D721Med (cell line): ENCODE data around the gene TTLL8.

Source experiments
- DNase-seq: peaks from one replicate; pipeline ENCODE4 v3.0.0; 2011; ENCODE audit warnings: low spot score; ENCODE audit not compliant: insufficient read length
- FAIRE-seq: peaks from 2 replicates; lab custom pipeline; 2011; peaks lifted over from hg19 to GRCh38; lab: Jason Lieb, UNC
- CTCF ChIP-seq: IDR thresholded peaks from 2 replicates; pipeline ENCODE4 v1.5.1; 2012; ENCODE audit warnings: mild to moderate bottlenecking, control low read depth; ENCODE audit not compliant: insufficient read depth; ENCODE audit errors: missing control alignments

TTLL8 gene

GRCh38 chr22:49975543-49976389, 82.3 kb downstream of the TTLL8 start:
- FAIRE-seq (no peak), DNase-seq (no peak)
- TF ChIP-seq CTCF: no peak

GRCh38 chr22:49973018-49973961, 84.8 kb downstream of the TTLL8 start:
- FAIRE-seq: no peak
- no peak for TF ChIP-seq CTCF

GRCh38 chr22:49972163-49973017, 85.7 kb downstream of the TTLL8 start:
- DNase-seq: no peak
- no peak for FAIRE-seq

More at GRCh38 chr22:49973018-49973961, 84.8 kb downstream of the TTLL8 start:
- DNase-seq: no peak

GRCh38 chr22:49971232-49972162, 86.6 kb downstream of the TTLL8 start:
- DNase-seq (no peak), FAIRE-seq (no peak)
- no peak for TF ChIP-seq CTCF

More at GRCh38 chr22:49972163-49973017, 85.7 kb downstream of the TTLL8 start:
- TF ChIP-seq CTCF: no peak

- DNase-seq (no peak), FAIRE-seq (no peak)
- TF ChIP-seq CTCF: no peak
Observed at GRCh38 chr22:49970528-49971231, 87.4 kb downstream of the TTLL8 start.
